HepG2 (cell line): ENCODE data around the gene CTDSPL2. TPM values are rescaled to one million over a fixed set of nuclear protein-coding genes. Genes with fewer than 3 reads are reported as not detected.
A peak's percentile ranks its signal among the peaks of the same experiment; 100 is the strongest.

Experiments used
- ATAC-seq: fragments of 200-7000 bp; cut with Tn5 transposase; 3 replicates; pipeline ENCODE4 v1.9.1; 2020; ENCODE audit warnings: mild to moderate bottlenecking, moderate library complexity
- BruUV-seq: library from RNA; stranded (reverse); fragments of 400-500 nt; replicated peaks from 2 replicates; lab custom pipeline; 2021; lab: Mats Ljungman, UMichigan
- CTCF ChIA-PET: fragments of 300-600 bp; formaldehyde crosslinking; extraction: SDS; loops from one replicate; lab custom pipeline; 2021; ENCODE audit warnings: low total read pairs, inconsistent platforms, low intra/inter-chr PET ratio; lab: Yijun Ruan, JAX
- POLR2A ChIA-PET: fragments of 350-600 bp; sonication (Branson Sonifier 250); formaldehyde crosslinking; loops from one replicate; lab custom pipeline; 2020; ENCODE audit warnings: antibody characterized with exemption, inconsistent platforms; lab: Yijun Ruan, JAX
- DNase-seq: peaks from one replicate; pipeline ENCODE4 v3.0.0-alpha.2; 2015; ENCODE audit warnings: low spot score
- FAIRE-seq: peaks from 3 replicates; lab custom pipeline; 2011; peaks lifted over from hg19 to GRCh38; lab: Jason Lieb, UNC
- H2AFZ ChIP-seq: one replicate; pipeline ENCODE4 v1.6.1; 2011; ENCODE audit warnings: low read length, inconsistent platforms
- H3K27ac ChIP-seq: fragments of 300-600 bp; 3 replicates; pipeline ENCODE4 v1.8.0; 2011; ENCODE audit warnings: mixed run types, mild to moderate bottlenecking, mixed read lengths, low read length, inconsistent platforms; ENCODE audit not compliant: insufficient read depth; ENCODE audit errors: extremely low read length
- H3K27me3 ChIP-seq, 2 experiments: fragments of 200-600 bp in 1 of 2; 2 replicates in 1 of 2; 3 replicates in 1 of 2; pipeline versions ENCODE4 v1.6.0 to v1.8.0; 2011; ENCODE audit warnings: low read length in 2 of 2, mild to moderate bottlenecking in 2 of 2, moderate library complexity in 2 of 2, inconsistent platforms in 1 of 2; ENCODE audit not compliant: insufficient read depth in 2 of 2, control insufficient read depth in 1 of 2
- H3K36me3 ChIP-seq, 2 experiments: fragments of 200-600 bp in 1 of 2; replicated peaks in 1 of 2; 2 replicates in 1 of 2; 3 replicates in 1 of 2; pipeline versions ENCODE4 v1.5.1 to v1.8.0; 2011; ENCODE audit warnings: low read length in 2 of 2, inconsistent platforms in 1 of 2; ENCODE audit not compliant: insufficient read depth in 2 of 2, control insufficient read depth in 1 of 2
- H3K4me1 ChIP-seq: 2 replicates; pipeline ENCODE4 v1.5.1; 2012; ENCODE audit warnings: low read length, inconsistent platforms; ENCODE audit not compliant: insufficient read depth
- H3K4me2 ChIP-seq: 2 replicates; pipeline ENCODE4 v1.6.0; 2011; ENCODE audit warnings: low read depth, low read length, inconsistent platforms
- H3K4me3 ChIP-seq, 3 experiments: fragments of 200-600 bp in 1 of 3; sonication (generic), shearing (Covaris generic) in 1 of 3; replicated peaks in 1 of 3; 2 replicates each; pipeline ENCODE4 v1.5.1; 2011 to 2016; ENCODE audit warnings: low read length in 3 of 3, inconsistent platforms in 2 of 3, low read depth in 2 of 3, mild to moderate bottlenecking in 2 of 3, control low read depth in 1 of 3, mixed read lengths in 1 of 3; ENCODE audit not compliant: insufficient read depth in 1 of 3
- H3K79me2 ChIP-seq: one replicate; pipeline ENCODE4 v1.6.1; 2011; ENCODE audit warnings: low read length, inconsistent platforms; ENCODE audit not compliant: insufficient read depth
- H3K9ac ChIP-seq: 2 replicates; pipeline ENCODE4 v1.6.0; 2011; ENCODE audit warnings: mild to moderate bottlenecking, low read depth, low read length, inconsistent platforms; ENCODE audit not compliant: insufficient read depth
- H3K9me3 ChIP-seq: 2 replicates; pipeline ENCODE4 v1.5.1; 2012; ENCODE audit warnings: mild to moderate bottlenecking, low read length
- H4K20me1 ChIP-seq: 2 replicates; pipeline ENCODE4 v1.6.0; 2011; ENCODE audit warnings: inconsistent platforms, mild to moderate bottlenecking, low read length, moderate library complexity; ENCODE audit not compliant: insufficient read depth
- CHD4 ChIP-seq: fragments of 200-600 bp; sonication (generic); IDR thresholded peaks from 2 replicates; pipeline ENCODE4 v1.7.0; 2017; ENCODE audit warnings: mild to moderate bottlenecking, low read length, borderline replicate concordance
- FOSL2 ChIP-seq: sonication (generic); formaldehyde crosslinking; IDR thresholded peaks from 2 replicates; pipeline ENCODE4 v1.4.0; 2020; ENCODE audit warnings: missing genetic modification reagents
- HNF4G ChIP-seq, 2 experiments: sonication (generic) in 1 of 2; formaldehyde crosslinking in 1 of 2; IDR thresholded peaks; 2 replicates each; pipeline versions ENCODE4 v1.4.0 to v1.6.1; 2011 to 2020; ENCODE audit warnings: borderline replicate concordance in 2 of 2, low read depth in 2 of 2, mild to moderate bottlenecking in 2 of 2, low read length in 1 of 2, missing genetic modification reagents in 1 of 2, moderate library complexity in 1 of 2
- PAWR ChIP-seq: sonication (generic); formaldehyde crosslinking; IDR thresholded peaks from 2 replicates; pipeline ENCODE4 v1.4.0; 2020; ENCODE audit warnings: missing genetic modification reagents, mild to moderate bottlenecking, borderline replicate concordance
- ZFYVE20 ChIP-seq: sonication (generic); formaldehyde crosslinking; IDR thresholded peaks from 2 replicates; pipeline ENCODE4 v1.8.0; 2023; ENCODE audit warnings: low read depth, mild to moderate bottlenecking, moderate library complexity, missing genetic modification reagents, borderline replicate concordance
- ZMYM3 ChIP-seq: sonication (generic); formaldehyde crosslinking; IDR thresholded peaks from 2 replicates; pipeline ENCODE4 v1.5.1; 2020; ENCODE audit warnings: mild to moderate bottlenecking, missing genetic modification reagents
- ZNF333 ChIP-seq: sonication (generic); formaldehyde crosslinking; IDR thresholded peaks from 2 replicates; pipeline ENCODE4 v1.4.0; 2020; ENCODE audit warnings: mild to moderate bottlenecking, missing genetic modification reagents, borderline replicate concordance
- ZNF496 ChIP-seq: sonication (generic); formaldehyde crosslinking; IDR thresholded peaks from 2 replicates; pipeline ENCODE4 v1.8.1; 2023; ENCODE audit warnings: mild to moderate bottlenecking, moderate library complexity, missing genetic modification reagents; ENCODE audit not compliant: insufficient replicate concordance
- ZNF546 ChIP-seq: sonication (generic); formaldehyde crosslinking; conservative IDR thresholded peaks from 2 replicates; pipeline ENCODE4 v1.8.1; 2023; ENCODE audit warnings: mild to moderate bottlenecking, missing genetic modification reagents
- ZNF629 ChIP-seq: sonication (generic); formaldehyde crosslinking; conservative IDR thresholded peaks from 2 replicates; pipeline ENCODE4 v1.5.0; 2020; ENCODE audit warnings: missing genetic modification reagents
- ZNF720 ChIP-seq: sonication (generic); formaldehyde crosslinking; IDR thresholded peaks from 2 replicates; pipeline ENCODE4 v1.4.0; 2020; ENCODE audit warnings: missing genetic modification reagents
- ZNF773 ChIP-seq: sonication (generic); formaldehyde crosslinking; IDR thresholded peaks from 2 replicates; pipeline ENCODE4 v1.4.0; 2020; ENCODE audit warnings: missing genetic modification reagents, borderline replicate concordance
- WGBS: methylation state at CpG from one replicate; pipeline ENCODE4 v1.1.6; 2017; ENCODE audit warnings: low lambda C conversion rate; 5-methylcytosine and 5-hydroxymethylcytosine counted together
- in situ Hi-C: cut with HindIII; loops from 2 replicates; pipeline ENCODE4 v1.10.0; 2017; ENCODE audit warnings: low pct_unique_long_range_greater_than_20kb; ENCODE audit not compliant: extremely low pct_ligation_motif_present
- intact Hi-C: fragments of 100-400 bp; cut with micrococcal nuclease; formaldehyde crosslinking; loops from one replicate; pipeline ENCODE4 v1.10.0; 2022; ENCODE audit not compliant: unreplicated experiment
- polyA plus RNA-seq, 8 experiments: library from polyadenylated mRNA; depleted of rRNA in 3 of 8; stranded (reverse) in 7 of 8; unstranded in 1 of 8; fragments of >200 nt; fragmentation: Illumina TruSeq in 4 of 8; extraction: Trizol in 4 of 8; gene quantifications; 2 replicates each; pipeline versions ENCODE4 v1.2.1 to v1.2.3, GENCODE V29; 2011 to 2016; ENCODE audit warnings: low read depth in 4 of 8, missing spikeins in 1 of 8, mixed read lengths in 1 of 8; ENCODE audit not compliant: insufficient read depth in 1 of 8
- total RNA-seq, 5 experiments: library from RNA; depleted of rRNA; stranded (reverse); fragments of >200 nt; fragmentation: Illumina TruSeq; extraction: Trizol; gene quantifications; 2 replicates each; pipeline ENCODE4 v1.2.3, GENCODE V29; 2016; ENCODE audit warnings: low read depth in 1 of 5
- TF ChIP-seq, protein P1 (sequence below): sonication (generic); formaldehyde crosslinking; IDR thresholded peaks from 2 replicates; pipeline ENCODE4 v1.4.0; 2020; ENCODE audit warnings: mild to moderate bottlenecking, missing genetic modification reagents, borderline replicate concordance
- TF ChIP-seq, protein P2 (sequence below): sonication (generic); formaldehyde crosslinking; IDR thresholded peaks from 2 replicates; pipeline ENCODE4 v1.5.0; 2020; ENCODE audit warnings: mild to moderate bottlenecking, missing genetic modification reagents, moderate library complexity

The CTDSPL2 gene
- total and polyA plus RNA-seq, 2 of the 13 experiments (the other 11 are each of a cell fraction or from before 2014, with no cell fraction given) = 37.4 to 56.2 TPM

GRCh38 chr15:44532689-44533088, 105.3 kb downstream of the CTDSPL2 start:
- no peak for FAIRE-seq
- CTCF ChIA-PET = no interaction called here

More at GRCh38 chr15:44532689-44533088, 105.3 kb downstream of the CTDSPL2 start:
- ATAC-seq (no peak), DNase-seq (no peak)
- no TSS peak for BruUV-seq
- H3K27me3 ChIP-seq = no peaks in the 10 kb centered on the region; a peak in 1 of 5 replicates
- WGBS = 100% methylated on average over 3 of the region's 3 CpGs
- H3K4me2 ChIP-seq = no peak overlapping the region
- H3K9me3 ChIP-seq = no peaks in the 10 kb centered on the region
- POLR2A ChIA-PET = no interaction called here
- H2AFZ ChIP-seq = no peak overlapping the region
- H3K27ac ChIP-seq = no peak overlapping the region
- H3K4me3 ChIP-seq = no peak overlapping the region
- peaks cover 11% of the 10 kb centered on the region for H3K79me2 ChIP-seq
- intact Hi-C loops = no loop called here
- TF ChIP-seq CHD4 (peak; percentile 69; the same call in 1 of the 2 replicates), PAWR (CRISPR knock-in tag) (no peak), ZMYM3 (peak; percentile 72; the same call in 1 of the 2 replicates), FOSL2 (CRISPR knock-in tag) (no peak), HNF4G (IDR thresholded peaks at IDR 0.05; ENCODE audit: borderline replicate concordance, low read depth, low read length) (no peak), HNF4G (CRISPR knock-in tag; IDR thresholded peaks at IDR 0.05; ENCODE audit: borderline replicate concordance, low read depth) (no peak), ZNF546 (CRISPR knock-in tag) (no peak), ZNF773 (no peak), ZFYVE20 (no peak), ZNF629 (CRISPR knock-in tag) (peak; percentile 96), ZNF720 (no peak), ZNF496 (no peak), ZNF333 (CRISPR knock-in tag) (no peak)
- TF ChIP-seq, protein P1, sequence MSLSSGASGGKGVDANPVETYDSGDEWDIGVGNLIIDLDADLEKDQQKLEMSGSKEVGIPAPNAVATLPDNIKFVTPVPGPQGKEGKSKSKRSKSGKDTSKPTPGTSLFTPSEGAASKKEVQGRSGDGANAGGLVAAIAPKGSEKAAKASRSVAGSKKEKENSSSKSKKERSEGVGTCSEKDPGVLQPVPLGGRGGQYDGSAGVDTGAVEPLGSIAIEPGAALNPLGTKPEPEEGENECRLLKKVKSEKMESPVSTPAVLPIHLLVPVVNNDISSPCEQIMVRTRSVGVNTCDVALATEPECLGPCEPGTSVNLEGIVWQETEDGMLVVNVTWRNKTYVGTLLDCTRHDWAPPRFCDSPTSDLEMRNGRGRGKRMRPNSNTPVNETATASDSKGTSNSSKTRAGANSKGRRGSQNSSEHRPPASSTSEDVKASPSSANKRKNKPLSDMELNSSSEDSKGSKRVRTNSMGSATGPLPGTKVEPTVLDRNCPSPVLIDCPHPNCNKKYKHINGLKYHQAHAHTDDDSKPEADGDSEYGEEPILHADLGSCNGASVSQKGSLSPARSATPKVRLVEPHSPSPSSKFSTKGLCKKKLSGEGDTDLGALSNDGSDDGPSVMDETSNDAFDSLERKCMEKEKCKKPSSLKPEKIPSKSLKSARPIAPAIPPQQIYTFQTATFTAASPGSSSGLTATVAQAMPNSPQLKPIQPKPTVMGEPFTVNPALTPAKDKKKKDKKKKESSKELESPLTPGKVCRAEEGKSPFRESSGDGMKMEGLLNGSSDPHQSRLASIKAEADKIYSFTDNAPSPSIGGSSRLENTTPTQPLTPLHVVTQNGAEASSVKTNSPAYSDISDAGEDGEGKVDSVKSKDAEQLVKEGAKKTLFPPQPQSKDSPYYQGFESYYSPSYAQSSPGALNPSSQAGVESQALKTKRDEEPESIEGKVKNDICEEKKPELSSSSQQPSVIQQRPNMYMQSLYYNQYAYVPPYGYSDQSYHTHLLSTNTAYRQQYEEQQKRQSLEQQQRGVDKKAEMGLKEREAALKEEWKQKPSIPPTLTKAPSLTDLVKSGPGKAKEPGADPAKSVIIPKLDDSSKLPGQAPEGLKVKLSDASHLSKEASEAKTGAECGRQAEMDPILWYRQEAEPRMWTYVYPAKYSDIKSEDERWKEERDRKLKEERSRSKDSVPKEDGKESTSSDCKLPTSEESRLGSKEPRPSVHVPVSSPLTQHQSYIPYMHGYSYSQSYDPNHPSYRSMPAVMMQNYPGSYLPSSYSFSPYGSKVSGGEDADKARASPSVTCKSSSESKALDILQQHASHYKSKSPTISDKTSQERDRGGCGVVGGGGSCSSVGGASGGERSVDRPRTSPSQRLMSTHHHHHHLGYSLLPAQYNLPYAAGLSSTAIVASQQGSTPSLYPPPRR (CRISPR knock-in tag) = no peak
- TF ChIP-seq, protein P2, sequence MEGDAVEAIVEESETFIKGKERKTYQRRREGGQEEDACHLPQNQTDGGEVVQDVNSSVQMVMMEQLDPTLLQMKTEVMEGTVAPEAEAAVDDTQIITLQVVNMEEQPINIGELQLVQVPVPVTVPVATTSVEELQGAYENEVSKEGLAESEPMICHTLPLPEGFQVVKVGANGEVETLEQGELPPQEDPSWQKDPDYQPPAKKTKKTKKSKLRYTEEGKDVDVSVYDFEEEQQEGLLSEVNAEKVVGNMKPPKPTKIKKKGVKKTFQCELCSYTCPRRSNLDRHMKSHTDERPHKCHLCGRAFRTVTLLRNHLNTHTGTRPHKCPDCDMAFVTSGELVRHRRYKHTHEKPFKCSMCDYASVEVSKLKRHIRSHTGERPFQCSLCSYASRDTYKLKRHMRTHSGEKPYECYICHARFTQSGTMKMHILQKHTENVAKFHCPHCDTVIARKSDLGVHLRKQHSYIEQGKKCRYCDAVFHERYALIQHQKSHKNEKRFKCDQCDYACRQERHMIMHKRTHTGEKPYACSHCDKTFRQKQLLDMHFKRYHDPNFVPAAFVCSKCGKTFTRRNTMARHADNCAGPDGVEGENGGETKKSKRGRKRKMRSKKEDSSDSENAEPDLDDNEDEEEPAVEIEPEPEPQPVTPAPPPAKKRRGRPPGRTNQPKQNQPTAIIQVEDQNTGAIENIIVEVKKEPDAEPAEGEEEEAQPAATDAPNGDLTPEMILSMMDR = peak; percentile 18; the same call in 1 of the 2 replicates
- TF ChIP-seq, all 625 proteins: peak for 4
- in situ Hi-C loops = no loop called here
- Histone ChIP-seq H3K36me3 (0 out of 5 replicates have a peak, but pooled peaks cover 0 to 2% of the 10 kb centered on the region in 2 experiments), H4K20me1 (peaks cover 2% of the 10 kb centered on the region; the same call in 1 of the 2 replicates), H3K9ac (no peak overlapping the region), H3K4me1 (peaks cover 13% of the 10 kb centered on the region)
